ENCODE measurements around the gene MMP21. TPM values are rescaled to one million over a fixed set of nuclear protein-coding genes. Genes with fewer than 3 reads are reported as not detected.

Gene MMP21
- total RNA-seq, result not detected in 2 replicates

DNA sequence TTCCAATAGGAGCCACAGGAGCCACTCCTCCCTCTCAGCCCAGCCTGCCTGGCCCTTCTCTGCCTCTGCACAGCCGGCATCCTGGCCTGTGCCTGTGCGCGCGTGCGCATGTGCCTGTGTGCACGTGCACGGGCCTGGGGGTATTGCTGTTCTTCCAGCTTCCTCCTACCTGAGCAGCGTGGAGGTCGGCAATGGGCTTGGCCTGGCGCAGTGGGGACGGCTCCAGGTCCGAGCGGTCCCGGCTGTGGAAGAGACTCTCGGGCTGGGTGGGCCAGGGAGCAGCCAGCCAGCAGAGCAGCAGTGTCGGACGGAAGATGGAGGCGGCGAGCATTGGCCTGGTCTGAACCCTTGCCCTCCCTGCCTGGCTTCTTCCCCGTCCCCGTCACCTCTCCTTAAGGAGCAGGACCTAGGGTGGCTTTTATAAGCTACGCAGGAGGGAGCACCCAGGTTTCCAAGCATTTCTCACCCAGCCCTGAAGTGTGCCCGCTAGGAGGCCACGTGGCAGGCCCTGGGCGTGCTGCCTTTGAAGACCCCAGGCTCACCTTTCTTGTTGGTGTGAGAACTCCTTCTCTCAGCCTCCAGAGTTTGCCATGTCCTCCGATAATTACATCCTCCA, at the start of gene MMP21:
Gene MMP21, minus strand, starts transcription at position 331 of the 616 bp plus-strand sequence. Its CDS starts 0 bp downstream, at position 331.

GRCh38 chr10:125822878-125823662, 47.4 kb upstream of the MMP21 start, which contains the start of the genes BCCIP and UROS:
Gene BCCIP, plus strand, starts transcription at chr10:125823546. Its CDS starts 12 bp downstream, at chr10:125823558.
Gene UROS, minus strand, starts transcription at chr10:125823258. Its CDS starts 6,759 bp downstream, at chr10:125816499.

GRCh38 chr10:125719173-125720001, 56.2 kb downstream of the MMP21 start, which contains the start of gene EDRF1:
Gene EDRF1, plus strand, starts transcription at chr10:125719709. Its CDS starts 99 bp downstream, at chr10:125719808.

Other genes starting within 250 kb of the MMP21 start
- not detected in 2 replicates for gene TEX36, start 92.7 kb downstream of the MMP21 start, total RNA-seq
- 9.4 and 11.0 TPM in 2 replicates for gene EDRF1, start 56.1 kb downstream of the MMP21 start, total RNA-seq
- 52.9 and 73.5 TPM in 2 replicates for gene UROS, start 47.4 kb upstream of the MMP21 start, total RNA-seq
- 39.9 and 52.3 TPM in 2 replicates for gene BCCIP, start 47.7 kb upstream of the MMP21 start, total RNA-seq
- gene DHX32, start 105.5 kb upstream of the MMP21 start, total RNA-seq, result 28.2 and 34.0 TPM in 2 replicates
- 1.3 and 2.5 TPM in 2 replicates for gene FANK1, start 120.7 kb upstream of the MMP21 start, total RNA-seq

Measured in cardiac atrium fibroblast (primary cell).